ENCODE measurements around the gene RTN4RL2.

DNA sequence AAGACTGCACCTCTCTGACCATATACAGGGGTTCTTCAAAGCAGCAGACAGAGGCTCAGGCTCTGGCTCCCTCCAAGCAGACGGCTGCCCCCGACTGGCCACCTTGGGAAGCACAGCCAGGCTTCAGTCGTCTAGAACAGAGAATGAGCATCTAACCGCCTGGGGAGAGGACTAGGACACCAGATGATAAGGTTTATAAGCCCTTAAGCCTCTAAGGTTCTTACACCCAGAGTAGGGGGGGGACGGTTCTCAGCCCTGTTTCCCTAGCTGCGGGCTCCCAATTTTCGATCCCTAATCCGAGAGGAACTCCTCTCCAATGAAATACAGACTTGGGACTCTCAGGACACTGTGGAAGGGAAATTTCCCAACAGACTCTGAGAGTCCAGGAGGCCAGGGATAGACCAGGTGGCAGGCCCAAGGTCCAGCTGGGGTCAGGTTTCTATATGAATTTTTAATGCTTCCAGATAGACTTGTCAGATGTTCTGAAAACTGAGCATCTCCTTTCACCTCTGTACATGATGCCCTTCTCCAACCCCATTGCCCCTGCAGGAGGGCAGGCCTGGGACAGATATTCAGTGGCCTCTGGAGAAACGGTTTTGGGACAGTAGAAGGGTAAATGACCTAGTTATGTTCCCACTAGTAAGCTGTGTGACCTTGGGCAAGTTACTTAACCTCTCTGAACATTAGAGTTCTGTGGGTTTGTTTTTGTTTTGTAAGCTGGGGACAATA, 20.2 kb downstream of the RTN4RL2 start:
- TF ChIP-seq POLR2A (IDR thresholded peaks at IDR 0.05) (peak; percentile 4), CTCF (IDR thresholded peaks at IDR 0.05) (peak; percentile 73 to 80 (median 75))
